Brain pericyte (primary cell): ENCODE results near the gene NR6A1.

Source experiments
- DNase-seq: peaks from one replicate; pipeline ENCODE4 v3.0.0-alpha.2; 2012; ENCODE audit warnings: low read depth, low spot score

The NR6A1 gene

DNA sequence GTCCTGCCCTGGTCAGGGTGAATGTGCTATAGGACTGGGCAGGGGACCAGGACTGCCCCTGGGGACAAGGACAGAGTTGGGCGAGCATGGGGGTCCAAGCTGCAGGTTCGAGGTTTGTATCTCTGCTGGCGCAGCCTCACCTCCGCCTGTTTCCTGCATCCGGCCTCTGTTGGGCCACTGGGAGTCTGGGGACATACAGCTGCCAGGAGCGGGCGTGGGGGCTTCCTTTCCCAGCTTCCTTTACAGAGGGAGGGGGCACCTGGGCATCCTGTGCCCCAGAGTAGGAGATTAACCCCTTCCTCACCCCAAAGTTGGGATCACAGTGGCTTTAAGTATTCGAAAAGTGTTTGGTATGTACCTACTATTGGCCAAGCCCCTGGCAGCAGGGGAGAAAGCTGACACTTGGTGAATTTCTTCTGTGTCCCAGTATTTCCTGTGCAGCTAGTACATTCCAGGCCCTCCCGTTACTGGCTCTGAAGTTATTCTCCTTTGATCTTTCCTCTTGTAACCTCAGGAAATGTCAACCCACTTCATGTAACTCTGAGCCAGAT lies 24.8 kb upstream of the NR6A1 start:
- no peak for DNase-seq

DNA sequence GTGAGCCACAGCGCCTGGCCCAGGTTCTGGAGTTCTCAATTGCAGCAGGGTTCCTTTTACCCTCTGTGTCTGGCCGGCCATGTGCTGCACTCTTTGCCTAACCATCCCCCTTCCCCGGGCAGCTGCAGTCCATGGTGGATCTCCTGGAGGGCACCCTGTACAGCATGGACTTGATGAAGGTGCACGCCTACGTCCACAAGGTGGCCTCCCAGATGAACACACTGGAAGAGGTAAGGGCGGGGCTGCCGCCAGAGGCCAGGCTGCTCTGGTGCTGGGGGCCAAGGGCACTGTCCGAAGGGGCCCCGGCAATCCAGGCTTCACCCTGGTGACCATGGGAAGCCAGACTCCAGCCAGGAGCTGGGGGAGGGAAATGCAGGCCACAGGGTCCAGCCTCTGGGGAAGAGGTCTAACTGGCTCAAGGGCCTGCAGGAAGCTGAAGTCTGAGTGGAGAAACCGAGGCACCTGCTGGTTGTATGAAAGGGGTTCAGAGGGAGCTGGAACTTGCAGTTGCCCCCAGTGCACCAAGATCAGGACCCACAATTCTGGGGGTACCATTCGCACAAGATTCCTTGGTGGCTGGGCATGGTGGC lies 23.9 kb upstream of the NR6A1 start:
- DNase-seq: no peak

DNA sequence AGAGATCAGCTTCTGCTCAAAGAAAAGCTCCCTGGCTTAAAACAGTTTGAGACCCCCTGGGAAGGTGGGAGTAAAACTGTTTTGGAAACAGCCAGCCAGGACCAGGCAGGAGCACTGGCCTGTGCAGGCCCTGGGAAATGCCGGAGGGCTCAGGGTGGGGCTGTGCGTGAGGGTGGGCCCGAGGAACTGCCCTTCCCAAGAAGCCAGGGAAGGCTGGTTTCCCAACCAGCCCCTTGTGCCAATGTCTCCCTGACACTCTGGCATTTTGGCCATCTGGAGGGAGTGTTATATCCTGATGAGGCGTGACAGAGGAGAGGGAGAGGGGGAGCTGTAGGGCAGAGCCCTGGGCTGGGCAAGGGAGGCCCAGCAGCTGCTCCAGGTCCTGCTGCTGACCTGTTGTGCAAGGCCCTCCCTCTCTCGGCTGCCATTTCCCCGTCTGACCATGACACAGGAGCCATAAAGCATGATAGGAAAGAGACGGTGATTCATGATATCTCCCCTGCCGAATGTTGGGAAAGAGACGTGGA lies 22.0 kb upstream of the NR6A1 start:
- no peak for DNase-seq

- no peak for DNase-seq
Observed at GRCh38 chr9:124792257-124793014, 21.3 kb upstream of the NR6A1 start.

- DNase-seq: no peak
Observed at GRCh38 chr9:124790801-124791505, 19.8 kb upstream of the NR6A1 start.

DNA sequence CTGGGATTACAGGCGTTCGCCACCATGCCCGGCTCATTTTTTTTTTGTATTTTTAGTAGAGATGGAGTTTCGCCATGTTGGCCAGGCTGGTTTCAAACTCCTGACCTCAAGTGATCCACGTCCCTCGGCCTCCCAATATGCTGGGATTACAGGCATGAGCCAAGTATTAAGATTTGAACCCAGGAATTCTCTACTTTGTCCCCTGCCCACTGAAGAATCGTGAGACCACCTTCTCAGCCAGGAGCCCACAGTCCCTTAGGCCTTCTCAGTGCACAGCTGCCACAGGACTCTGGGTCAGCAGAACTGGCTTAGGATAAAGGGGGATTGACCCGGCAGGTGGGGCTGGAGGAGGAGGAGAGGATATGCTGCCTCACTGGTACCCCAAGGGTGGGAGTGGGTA lies 19.2 kb upstream of the NR6A1 start:
- DNase-seq: no peak

DNA sequence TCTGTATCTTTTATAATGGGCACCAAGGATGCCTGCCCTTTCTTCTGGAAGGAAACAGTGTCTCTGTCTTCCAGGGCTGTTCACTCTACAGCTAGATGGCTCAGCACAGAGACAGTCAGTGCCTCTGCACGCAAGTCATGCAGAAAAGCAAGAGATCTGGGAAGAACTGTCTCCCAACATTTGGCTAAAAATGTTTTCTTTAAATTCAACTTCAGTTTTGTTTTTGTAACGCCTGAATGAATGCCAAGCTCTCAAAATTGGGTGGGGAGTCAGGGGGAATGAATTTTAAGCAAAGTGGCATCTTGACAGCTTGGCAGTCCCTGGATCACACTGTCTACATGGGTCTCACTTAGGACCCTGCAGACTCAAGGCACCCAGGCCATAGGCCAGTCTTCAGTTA lies 18.4 kb upstream of the NR6A1 start:
- no peak for DNase-seq

DNA sequence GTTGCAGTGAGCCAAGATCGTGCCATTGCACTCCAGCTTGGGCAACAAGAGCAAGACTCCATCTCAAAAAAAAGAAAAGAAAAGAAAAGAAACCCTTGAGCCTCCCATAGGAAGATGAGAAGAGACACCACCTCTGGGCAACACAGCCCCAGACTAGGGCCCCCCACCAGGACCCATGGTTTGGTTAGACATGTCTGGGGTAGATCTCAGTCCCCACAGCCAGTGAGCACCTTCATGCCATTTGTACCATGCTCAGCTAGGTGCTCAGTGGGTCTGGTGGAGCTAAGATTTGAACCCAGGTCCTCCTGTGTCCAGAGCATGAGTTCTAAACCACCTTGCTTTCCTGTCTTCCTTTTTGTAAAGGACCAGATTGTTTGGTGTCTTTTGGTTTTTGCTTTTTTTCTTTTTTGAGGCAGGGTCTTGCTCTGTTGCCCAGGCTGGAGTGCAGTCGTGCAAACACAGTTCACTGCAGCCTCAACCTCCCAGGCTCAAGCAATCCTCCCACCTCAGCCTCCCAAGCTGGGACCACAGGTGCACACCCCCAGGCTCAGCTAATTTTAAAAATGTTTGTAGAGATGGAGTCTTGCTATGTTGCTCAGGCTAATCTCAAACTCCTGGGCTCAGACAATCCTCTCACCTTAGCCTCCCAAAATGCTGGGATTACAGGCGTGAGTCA lies 17.6 kb upstream of the NR6A1 start:
- DNase-seq: no peak

DNA sequence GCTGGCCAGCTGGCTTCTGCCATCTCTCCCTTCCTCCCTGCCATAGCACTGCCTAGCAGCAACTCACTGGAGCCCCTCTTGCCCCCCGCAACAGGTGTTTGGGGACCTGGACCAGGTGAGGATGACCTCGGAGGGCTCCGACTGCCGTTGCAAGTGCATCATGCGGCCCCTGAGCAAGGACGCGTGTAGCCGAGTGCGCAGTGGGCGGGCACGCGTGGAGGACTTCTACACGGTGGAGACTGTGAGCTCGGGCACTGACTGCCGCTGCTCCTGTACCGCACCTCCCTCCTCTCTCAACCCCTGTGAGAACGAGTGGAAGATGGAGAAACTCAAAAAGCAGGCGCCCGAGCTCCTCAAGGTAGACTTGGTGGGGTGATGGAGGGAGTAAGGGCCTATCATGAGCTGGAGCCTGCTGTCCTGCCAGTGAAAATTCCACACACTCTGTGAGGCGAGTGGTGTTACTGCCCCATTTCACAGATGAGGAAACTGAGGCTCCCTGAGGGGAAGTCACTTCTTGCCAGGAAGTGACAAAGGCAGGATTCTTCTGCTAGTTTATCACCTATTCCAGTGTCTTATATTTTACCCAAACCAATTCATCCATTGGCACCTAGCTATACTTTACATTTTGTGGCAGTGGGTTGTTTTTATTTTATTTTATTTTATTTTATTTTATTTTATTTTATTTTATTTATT lies 15.9 kb upstream of the NR6A1 start:
- no peak for DNase-seq

- no peak for DNase-seq
Observed at GRCh38 chr9:124784509-124784908, 13.4 kb upstream of the NR6A1 start.

GRCh38 chr9:124783830-124784229 lies 12.7 kb upstream of the NR6A1 start:
- no peak for DNase-seq

DNA sequence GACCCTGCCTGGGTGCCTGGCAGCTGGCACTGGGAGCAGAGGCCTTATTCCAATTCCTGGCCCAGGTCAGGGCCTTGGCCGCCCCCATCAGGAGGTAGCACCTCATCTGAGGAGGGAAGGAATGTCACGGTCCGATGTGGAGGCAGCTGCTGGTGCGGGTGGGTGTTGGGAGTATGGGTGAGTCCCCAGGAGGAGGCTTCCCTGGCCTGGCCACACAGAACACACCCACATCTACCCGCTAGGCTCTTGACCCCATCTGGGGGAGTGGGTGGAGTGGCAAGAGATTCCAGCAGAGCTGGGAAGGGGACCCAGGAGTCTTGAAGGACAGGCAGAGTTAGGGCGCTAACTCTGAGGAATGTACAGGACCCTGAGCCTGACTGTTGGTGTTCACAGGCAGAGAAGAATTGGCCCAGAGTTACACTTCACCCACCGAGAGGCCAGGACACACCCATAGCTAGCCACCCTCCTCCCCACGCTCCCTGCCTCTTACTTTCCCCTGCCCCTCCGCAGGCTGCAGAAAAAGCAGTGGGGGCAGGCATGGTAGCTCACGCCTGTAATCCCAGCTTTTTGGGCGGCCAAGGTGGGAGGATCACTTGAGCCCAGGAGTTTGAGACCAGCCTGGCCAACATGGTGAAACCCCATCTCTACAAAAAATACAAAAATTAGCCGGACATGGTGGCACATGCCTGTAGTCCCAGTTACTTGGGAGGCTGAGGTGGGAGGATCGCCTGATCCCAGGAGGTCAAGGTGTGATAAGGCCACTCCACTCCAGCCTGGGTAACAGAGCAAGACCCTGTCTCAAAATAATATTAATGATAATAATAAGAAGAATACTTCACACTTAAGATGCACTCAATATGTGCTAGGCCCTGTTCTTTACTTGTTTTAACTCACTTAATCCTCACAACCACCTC lies 11.8 kb upstream of the NR6A1 start:
- no peak for DNase-seq

GRCh38 chr9:124781967-124782660 lies 11.0 kb upstream of the NR6A1 start:
- no peak for DNase-seq

DNA sequence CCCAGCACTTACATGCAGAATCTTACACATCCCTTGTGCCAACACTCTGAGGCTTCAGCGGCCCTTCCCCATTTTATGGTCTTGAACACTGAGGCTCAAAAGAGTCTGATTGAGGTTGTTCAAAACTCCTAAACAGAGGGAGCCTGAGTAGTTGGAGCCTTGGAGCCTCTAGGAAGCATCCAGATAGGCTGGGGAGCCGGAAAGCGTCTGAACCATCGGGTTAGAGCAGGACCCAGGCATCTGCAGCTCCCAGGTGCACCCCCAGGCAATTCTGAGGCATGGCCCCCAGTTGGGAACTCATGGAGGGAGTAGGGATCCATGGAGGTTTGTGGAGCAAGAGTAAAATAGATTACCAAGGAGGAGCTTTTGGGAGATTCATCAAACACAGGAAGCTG lies 9.6 kb upstream of the NR6A1 start:
- DNase-seq: no peak

GRCh38 chr9:124780060-124780756 lies 9.1 kb upstream of the NR6A1 start:
- no peak for DNase-seq

DNA sequence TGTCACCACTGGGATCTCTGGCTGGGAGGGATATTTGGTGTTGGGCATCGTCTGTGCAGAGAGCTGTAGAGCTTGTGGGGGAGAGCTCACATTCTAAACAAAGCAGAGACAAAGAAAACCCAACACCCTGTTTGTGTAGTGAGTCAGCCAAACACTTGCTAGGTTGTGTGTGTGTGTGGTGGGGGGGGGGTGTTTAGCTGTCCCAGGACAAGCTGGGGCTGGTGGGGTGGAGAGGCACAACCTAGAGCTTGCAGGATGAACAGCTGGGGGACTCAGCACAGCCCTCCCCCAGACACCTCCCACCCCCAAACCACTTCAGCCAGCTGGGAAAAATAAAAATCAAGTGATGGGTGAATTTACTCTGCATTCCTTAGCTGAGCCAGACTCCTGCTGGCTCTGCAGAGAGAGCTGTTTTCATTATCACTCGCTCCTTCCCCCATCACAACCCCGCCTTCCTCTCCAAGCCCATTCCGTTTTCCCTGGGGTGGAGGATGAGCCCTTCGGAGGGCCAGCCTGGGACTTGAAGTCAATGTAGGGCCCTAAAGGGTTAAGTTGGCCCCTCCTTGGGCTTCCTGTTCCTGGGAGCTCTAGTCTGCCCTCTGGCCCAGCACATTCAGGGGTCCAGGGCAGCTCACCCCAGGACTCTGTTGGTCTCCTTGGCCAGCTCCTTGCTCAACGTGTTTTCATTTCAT lies 8.4 kb upstream of the NR6A1 start:
- peak; percentile 94 for DNase-seq

GRCh38 chr9:124778575-124779367 lies 7.7 kb upstream of the NR6A1 start:
- no peak for DNase-seq
